C4-2B (cell line): ENCODE results near the gene FAM228A.

Source experiments
- ZFX ChIP-seq: fragments of 450-650 bp; IDR thresholded peaks from 2 replicates; pipeline ENCODE4 v1.6.1; 2017
- TF ChIP-seq, protein P1 (sequence below): fragments of 450-650 bp; conservative IDR thresholded peaks from 2 replicates; pipeline ENCODE4 v1.5.1; 2017; ENCODE audit warnings: mild to moderate bottlenecking

DNA sequence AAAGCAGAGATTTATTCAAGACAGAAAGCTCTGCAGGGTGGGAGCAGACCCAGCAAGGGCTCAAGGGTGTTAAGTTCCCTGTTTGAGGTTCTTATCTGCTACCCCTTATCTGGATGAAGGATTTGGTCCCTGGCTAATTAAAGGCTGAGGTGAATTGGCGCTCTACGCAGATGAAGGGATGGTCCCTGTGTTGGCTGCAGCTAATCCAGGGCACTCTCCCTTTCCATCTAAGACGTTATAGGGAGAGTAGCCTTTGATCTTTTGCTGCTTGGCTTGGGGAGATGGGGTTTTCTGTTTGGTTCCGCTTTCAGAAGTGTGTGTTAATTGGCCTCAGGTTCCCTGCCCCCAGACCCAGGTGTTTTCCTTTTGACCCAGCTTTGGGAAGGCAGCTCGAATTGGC lies 17.0 kb downstream of the FAM228A start:
- TF ChIP-seq, protein P1, sequence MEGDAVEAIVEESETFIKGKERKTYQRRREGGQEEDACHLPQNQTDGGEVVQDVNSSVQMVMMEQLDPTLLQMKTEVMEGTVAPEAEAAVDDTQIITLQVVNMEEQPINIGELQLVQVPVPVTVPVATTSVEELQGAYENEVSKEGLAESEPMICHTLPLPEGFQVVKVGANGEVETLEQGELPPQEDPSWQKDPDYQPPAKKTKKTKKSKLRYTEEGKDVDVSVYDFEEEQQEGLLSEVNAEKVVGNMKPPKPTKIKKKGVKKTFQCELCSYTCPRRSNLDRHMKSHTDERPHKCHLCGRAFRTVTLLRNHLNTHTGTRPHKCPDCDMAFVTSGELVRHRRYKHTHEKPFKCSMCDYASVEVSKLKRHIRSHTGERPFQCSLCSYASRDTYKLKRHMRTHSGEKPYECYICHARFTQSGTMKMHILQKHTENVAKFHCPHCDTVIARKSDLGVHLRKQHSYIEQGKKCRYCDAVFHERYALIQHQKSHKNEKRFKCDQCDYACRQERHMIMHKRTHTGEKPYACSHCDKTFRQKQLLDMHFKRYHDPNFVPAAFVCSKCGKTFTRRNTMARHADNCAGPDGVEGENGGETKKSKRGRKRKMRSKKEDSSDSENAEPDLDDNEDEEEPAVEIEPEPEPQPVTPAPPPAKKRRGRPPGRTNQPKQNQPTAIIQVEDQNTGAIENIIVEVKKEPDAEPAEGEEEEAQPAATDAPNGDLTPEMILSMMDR, result no peak
- no peak for TF ChIP-seq ZFX
